NCI-H2196 (cell line): ENCODE results near the gene WHRN.

ENCODE experiments used
- DNase-seq: peaks from one replicate; lab custom pipeline; 2025; ENCODE audit not compliant: unreplicated experiment; lab: John Stamatoyannopoulos, UW

Gene WHRN

DNA sequence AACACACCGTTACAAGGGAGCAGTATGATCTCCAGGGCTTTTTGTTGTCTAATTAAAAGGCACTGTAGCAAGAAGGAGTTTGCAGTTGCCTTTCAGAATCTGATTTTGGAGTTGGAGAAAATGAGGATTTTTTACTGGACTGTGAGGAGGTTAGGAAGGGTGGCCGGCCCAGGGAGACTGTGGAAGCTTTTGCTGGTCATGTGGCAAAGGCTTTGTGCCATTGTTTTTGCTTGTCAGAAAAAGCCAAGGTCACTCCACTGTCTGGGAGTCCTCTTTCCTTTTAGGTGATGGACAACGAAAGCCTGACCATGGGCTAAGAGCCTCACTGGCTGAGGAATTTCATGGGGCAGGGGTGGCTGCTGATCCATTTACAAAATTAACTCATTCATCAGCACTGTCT is 10.3 kb upstream of the WHRN start:
- DNase-seq: no peak

DNA sequence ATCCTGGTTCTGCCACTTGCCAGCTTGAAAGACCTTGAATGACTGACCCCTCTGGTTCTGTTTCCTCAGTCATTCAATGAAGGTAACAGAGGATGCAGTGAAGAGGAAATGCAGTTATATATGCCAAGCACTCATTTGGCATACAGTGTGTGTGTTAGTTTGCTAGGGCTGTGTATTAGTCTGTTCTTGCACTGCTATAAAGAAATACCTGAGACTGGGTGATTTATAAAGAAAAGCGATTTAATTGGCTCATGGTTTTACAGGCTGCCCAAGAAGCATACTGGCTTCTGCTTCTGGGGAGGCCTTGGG is 8.6 kb upstream of the WHRN start:
- no peak for DNase-seq

DNA sequence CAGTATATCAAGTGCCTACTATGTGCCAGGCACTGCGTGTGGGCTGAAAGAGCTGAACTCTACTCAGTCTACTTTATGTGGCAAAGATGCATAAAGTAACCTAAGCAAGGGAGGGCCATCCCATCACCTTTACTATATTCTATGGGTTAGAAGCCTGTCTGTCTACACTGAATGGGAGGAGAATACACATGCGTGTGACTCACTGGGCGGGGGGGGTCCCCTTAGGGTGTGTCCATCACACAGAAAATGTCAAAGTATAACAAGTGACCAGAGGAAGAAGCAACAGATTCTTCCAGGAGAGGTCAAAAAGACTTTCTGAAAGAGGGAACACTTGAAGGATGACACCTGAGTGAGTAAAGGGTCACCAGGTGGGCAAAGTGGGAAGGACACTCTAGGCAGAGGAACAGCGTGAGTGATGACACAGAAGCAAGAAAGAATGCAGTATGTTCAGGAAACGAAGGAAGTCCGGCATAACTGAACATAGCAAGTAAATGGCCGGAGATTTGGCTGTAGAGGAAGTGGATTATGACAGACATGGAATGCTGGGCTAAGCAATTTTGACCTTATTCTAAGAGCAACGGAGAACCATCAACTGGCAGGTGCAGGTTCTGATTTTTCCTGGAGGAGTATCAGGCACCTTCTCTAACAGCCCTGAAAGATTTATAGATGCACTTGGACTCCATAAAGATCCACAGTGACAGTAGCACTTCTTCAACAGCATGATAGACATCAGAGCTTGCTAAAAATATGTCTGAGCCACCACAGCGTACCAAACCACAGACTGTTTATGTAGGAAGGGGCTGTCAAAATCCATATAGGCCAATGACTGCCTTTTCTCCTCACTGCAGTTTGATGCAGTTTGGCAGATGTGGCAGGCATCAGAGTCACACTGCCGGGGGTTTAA is 8.0 kb upstream of the WHRN start:
- DNase-seq: no peak

DNA sequence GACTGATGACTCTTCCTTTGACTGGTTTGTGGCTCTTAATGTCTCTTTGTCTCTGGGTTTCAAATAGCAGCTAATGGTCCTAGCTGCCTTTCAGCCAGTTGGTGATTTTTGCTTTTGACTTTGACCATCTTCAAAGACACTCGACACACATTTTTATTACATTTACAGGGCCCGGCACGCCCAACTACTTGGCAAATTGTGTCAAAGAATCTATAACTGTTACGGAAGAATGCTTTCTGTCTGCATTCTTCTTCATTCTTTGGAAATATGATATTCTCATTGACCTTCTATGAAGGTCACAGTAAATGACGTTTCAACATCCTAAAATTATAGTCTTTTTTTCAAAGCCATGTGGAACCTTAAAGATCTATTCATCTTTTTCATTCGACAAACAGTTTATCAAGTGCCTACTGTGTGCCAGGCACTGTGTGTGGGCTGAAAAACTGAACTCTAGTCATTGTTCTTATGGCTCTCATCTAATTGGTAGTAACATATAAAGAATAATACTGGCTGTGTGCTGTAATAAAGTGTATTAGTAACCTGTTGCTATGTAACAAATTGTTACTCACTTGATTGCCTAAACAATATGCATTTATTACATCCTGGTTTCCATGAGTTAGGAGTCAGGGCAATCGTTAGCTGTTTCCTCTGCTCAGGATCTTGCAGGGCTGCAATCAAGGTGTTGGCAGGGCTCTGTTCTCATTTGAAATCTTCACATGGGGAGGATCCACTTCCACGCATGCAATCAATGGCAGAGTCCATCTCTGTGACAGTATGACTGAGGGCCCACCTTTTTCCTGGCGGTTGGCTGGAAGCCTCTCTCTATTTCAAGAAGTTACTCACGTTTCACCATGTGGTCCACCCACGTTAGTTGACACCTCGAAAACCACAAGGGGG is 7.0 kb upstream of the WHRN start:
- no peak for DNase-seq

DNA sequence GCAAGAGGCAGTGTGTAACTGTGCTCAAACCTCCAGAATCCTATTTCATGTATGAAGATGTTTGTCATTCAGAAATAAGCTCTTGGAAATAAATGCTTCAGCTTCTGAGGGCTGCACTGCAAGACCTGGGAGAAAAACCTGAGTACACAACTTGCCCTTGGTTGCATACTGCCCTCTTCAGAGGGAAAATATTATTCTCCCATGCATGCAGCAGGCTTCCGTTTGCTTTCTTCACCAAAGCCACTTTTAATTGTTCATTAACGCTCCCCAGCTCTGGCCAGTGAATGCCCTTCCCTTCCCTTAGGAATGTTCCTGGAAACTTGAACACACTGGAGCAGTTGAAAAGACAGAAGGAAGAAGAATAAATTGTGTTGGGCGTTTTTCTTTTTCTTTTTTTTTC is 2.5 kb upstream of the WHRN start:
- DNase-seq: no peak

DNA sequence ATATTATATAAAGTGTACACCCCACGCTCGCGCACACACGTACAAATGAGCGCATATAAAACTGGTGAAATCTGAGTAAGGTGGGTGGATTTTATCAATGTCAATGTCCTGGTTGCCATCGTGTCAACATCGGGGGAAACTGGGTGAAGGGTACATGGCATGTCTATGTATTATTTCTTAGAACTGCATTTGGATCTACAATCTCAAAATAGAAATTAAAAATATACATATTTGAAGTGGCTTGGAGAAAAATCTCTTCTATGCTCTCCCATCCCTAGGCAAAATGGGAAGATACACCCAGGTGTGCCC is 763 bp upstream of the WHRN start:
- DNase-seq: no peak

DNA sequence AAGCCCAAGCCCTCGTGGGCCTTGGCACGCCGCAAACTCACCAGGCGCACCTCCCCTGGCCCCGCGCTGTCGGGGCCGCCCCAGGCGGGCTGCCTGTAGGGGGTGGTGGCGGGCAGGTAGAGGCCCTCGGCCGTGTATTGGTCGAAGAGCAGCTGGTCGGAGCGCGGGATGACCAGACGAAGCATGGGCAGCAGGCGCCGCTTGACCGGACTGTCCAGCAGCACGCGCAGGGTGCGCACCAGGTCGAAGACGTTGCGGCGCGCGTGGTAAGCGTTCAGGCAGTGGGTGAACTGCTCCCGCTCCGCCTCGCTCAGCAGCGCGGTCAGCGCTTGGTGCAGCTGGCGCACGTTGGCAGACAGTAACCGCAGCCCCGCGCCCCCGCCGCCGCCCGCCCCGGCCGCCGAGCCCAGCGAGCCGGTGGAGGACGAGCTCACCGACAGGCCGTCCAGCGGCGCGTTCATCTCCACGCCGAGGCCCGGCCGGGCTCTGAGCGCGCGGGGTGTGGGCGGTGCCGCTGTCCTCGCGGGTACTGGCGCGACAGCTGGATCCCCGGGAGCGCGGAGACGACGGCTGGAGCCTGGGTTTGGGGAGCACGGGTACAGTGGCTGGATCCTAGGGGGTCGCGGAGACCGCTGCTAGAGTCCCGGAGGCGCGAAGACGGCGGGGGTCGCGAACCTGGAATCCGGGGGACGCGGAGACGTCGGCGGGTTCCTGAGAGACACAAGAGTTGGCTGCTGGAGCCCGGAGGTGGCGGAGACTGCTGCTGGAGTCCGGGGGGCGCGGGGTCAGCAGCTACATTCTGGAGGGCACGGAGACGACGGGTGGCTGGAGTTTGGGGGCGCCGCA is 709 bp downstream of the WHRN start:
- peak; percentile 68 for DNase-seq

DNA sequence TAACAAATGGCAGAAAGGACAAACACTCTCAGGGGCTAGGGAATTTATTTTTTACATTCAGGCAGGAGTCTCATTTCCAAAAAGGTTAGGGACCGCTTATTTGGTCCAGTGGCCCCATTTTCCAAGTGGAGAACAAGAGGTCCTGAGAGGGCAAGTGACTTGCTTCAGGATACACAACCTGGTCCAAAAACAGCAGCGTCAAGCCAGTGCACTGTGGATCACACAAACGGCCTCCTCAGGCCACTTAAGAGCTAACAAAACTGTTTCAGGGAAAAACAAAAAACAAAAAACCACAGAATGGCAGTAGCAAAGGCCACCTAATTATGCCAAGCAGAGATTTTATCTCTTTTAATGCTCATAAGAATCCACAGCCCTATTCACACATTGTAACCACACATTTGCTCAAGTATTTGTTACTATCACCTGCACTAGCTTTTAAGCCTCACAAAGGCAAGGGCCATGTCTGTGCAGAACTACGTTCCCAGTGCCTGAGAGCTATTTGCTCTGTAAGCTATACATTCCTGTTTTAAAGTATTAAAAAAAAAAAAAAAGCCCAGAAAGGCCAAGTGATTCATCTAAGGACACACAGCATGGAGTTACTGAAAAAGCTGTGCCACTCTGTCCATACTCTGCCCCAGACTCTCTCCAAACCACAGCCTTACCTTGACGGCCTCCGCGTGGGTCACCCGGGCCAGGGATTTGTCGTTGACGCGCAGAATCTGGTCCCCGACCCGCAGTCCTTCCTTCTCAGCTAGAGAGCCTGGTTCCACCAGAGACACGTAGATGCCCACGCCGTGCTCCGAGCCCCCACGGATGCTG is 1.5 kb downstream of the WHRN start:
- no peak for DNase-seq

DNA sequence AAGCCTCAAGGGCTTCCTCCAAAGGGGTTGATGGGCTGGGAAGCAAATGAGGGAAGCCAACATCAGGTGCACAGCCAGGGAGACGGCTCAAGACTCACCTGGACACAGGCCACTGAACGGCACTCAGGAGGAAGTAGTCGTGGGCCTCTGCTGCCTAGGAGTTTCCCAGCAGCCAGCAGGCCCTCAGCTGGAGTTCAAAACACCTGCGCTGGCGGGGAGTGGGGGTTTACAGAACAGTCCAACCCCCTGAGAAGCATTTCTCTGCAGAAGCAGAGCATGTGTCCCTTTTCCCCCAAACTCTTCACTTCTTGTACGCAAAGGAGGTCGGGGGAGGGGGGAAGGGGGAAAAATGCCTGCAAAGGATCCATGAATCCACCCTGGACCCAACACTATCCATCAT is 2.3 kb downstream of the WHRN start:
- DNase-seq: peak; percentile 31

DNA sequence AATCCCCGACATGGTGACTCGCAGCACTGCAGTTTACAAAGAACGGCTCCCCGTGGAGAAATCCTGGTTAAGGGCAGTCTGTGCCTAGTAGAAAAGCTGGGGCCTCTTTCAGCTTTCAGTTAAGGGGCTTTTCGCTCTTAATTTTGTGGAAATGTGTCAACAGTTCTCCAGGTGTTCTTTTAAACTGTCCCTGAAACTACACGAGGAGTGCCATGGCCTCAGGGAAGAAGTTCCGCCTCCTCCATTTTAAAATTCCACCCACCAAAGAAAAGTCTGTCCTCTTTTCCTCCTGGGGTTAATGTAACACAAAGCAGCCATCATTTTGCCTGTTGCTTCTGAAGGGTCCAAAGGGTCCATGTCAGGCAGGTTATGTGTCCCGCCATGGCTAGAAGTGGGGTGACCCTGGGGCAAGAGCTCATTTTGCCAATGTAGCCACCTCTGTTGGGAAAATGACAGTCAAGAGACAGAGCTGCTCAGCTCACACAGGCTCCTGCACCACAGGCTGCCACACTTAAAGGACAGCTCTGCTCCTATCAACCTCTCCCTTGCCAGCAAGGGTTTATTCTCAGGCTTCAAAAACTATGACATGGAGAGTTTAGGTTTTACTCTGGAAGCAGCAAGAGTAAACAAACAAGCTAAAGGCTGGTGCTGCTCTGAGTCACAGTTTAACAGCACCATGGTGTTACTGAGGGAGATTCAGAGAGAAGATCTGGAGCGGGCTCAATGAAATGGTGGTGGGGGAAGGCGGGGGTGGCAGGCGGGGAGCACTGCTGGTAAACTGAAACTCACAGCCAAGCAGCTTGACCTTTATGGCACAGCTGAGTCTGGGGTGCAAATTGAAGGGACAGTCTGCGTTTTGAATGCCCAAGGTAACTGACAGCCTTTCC is 3.2 kb downstream of the WHRN start:
- peak; percentile 41 for DNase-seq

DNA sequence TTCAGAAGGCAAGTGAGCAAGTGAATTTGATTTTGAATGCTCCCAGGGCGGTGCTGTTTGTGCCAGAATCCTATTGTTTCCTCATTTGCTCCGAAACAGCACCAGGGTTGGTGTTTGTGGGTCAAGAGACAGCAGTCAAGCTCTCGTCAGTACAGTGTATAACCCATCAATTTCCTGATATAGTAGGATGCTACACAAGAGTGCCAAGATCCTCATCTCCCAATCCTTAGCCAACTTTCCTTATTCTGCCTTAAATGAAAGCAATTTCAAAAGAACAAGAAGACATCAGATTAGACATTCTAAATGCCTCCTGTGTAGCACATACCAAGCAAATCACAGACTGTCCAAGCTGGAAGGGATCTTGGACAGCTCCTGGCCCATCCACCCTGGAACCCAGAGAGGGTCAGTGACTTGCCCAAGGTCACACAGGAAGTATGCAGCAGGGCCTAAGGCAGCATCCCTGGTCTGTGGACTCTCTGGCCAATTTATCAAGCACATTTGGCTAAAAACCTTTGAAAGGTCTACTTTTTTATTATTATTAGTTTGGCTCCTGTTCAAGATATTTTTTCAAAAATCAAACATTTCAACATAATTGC is 4.5 kb downstream of the WHRN start:
- no peak for DNase-seq

DNA sequence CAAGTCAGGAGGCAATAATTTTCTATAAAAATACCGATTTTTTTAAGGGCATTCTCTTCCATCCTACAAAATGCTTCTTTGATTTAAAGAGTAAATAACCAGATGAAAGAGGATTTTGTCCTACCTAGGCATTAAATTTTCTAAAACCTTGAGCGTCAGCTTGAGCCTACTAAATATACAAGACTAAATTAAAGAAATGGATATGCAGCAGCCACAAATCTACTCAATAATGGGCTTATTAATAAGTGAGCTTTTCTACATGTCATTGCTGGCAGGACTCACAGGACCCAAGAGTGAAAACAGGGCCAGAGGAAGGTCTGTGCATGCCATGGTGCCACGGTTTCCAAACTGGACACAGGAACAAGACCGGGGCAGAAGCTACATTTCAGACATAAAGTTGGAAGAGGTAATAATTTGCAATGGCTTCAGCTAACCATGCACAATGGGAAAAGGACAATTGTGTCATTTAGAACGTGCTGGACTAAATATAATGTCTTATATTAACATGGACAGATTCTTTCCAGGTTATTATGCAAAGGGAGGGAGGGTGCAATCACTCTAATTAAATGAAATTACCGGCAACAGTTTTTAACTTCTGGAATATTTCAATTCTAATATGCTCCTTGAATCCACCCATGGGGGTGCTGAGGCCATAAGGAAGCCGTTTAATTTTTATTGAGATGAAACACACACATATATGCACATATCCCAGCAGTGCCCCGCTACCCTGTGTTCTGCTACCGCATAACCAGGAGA is 5.2 kb downstream of the WHRN start:
- no peak for DNase-seq

DNA sequence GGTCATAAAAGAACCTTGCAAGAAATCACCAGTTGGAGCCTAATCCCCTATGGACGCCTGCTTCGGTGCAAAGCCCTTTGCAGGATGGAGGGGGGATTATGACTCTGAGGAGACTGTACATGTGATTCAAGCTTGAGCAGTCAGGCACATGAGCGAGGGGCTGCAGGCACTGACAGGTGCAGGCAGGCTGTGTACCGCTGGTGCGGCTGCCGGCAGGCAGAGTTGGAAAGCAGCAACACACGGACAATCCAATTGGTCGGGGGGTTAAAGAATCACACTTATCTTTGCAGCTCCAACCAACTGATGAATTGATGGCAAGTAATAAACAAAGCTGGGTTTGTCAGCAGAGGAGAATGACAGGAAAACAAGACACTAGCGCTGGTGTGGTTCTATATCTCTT is 5.7 kb downstream of the WHRN start:
- DNase-seq: no peak

DNA sequence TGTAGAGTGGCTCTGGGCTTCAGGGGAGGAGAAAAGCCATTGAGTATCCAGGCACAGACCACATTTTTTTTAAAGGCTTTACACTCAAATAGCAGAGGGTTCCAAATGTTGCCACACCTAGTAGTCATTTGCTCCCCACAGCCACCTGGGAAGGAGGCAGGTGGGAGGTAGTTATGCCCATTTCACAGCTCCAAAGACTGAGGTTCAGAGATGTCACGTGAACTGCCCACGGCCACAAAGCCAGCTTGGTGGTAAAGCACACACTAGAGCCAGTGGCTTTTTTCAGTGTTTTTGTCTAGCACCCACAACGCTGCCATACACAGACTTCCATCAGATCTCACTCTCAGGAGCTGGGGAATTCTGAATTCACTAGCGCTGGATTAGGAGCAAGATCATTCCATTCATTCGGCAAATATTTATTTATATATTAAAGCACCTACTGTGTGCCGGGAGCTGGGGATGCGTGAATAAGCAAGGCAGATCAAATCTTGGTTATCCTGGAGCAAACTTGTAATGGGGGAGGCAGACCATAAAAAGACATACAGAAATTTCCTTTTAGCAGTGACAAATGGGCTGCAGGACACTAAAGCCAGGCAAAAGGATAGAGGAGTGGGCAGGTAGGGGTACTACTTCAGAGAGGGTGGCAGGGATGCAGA is 7.4 kb downstream of the WHRN start:
- DNase-seq: no peak

DNA sequence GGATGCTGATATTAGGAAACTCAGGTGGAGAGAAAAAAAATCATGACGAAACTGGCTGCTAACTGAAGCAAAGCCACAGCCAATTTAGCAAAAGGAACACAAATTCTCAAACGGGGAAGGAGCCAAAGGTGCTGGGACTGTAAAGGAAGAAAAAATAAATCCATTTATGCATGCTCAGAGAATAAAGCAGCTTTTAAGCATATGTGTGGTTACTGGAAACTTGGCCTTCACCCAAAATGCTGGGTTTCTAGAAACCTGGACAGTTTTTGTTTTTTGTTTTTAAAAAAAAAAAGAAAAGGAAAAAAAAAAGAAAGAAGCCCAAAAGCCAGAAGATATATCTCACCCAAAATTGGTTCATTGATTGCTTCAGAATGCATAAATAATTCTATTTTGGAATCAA is 8.0 kb downstream of the WHRN start:
- DNase-seq: no peak

DNA sequence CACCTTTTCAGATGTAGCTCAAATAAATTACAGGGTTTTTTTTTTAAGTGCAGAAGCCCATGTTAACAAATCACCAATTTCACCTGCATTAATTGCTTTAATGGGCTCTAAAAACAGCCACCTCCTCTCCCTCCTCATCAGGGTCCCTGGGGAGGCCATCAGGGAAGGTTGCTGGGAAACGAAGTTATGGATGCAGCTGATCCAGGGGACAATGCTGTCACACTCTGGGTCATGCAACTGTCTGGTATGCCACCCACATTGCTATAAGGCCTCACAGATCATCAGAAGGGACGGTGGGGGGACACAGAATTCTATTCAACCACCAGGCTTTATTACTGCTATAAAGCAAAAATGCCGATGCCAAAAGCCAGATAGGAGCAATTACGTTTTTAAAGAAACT is 9.3 kb downstream of the WHRN start:
- no peak for DNase-seq

DNA sequence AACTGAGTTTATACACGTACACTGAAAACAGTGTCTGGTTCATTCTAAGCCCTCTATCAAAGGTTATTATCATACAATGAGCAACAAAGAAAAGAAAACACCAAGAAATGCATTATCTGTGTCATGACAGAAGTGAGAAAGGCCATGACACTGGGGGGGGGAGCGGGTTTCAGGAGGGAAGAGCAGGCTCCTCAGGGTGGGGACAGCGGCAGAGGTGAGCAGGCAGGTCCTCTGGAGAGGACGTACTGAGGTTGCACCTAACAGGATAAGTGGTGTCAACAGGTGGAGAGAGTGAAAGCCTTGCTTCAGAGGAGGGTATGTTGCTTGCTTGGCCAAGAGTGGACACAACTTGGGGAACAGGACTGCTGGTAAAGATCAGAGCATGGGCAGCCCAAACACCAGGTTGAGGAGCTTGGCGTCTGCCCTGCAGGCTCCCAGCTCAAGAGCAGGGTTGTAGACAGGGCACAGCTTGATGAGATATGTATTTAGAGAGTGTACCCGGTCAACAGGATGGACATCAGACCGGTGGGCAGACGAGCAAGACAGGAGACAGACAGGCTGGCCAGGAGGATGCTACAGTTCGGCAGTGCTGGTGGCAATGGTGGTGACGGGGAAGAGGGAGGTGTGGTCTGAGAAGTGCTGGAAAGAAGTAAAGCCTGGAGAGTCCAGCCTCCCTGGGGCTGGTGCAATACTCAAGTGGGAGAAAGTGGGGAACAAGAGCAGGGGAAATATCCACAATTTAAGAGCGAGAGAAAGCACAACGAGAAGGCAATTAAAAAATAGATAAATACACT is 10.3 kb downstream of the WHRN start:
- DNase-seq: no peak
